ENCODE results near the gene MTURN.

The MTURN gene

GRCh38 chr7:30183749-30184369 is 49.1 kb downstream of the MTURN start:
- no peak for DNase-seq
- H4K20me1 ChIP-seq (ENCODE audit: insufficient read depth, low read length): no peaks in the 10 kb centered on the region
- H3K36me3 ChIP-seq (replicated peaks; ENCODE audit: insufficient read depth, low read length): no peaks in the 10 kb centered on the region
- no peak overlapping the region for H3K27ac ChIP-seq (ENCODE audit: low read length)
- H3K4me2 ChIP-seq (ENCODE audit: low read depth, low read length): no peak overlapping the region
- H3K9me3 ChIP-seq (replicated peaks; ENCODE audit: insufficient read depth, low read length): no peaks in the 10 kb centered on the region
- H3K9ac ChIP-seq (ENCODE audit: low read length): no peak overlapping the region
- H3F3A ChIP-seq (ENCODE audit: insufficient read depth, low read length): no peaks in the 10 kb centered on the region
- H3K27me3 ChIP-seq (replicated peaks; ENCODE audit: insufficient read depth, low read length): no peaks in the 10 kb centered on the region
- H3K4me3 ChIP-seq (ENCODE audit: low read length): no peak overlapping the region
- no peaks in the 10 kb centered on the region for H3K9me2 ChIP-seq (replicated peaks; ENCODE audit: insufficient read depth, low read length)
- no peaks in the 10 kb centered on the region for H3K79me2 ChIP-seq (ENCODE audit: low read length)
- H3K4me1 ChIP-seq (ENCODE audit: low read length): peaks cover 6% of the 10 kb centered on the region
- H2AFZ ChIP-seq (ENCODE audit: low read length): no peak overlapping the region
- TF ChIP-seq EZH2phosphoT487 (IDR thresholded peaks at IDR 0.05; ENCODE audit: low read length): no peak

GRCh38 chr7:30184791-30185487 is 50.2 kb downstream of the MTURN start:
- TF ChIP-seq EZH2phosphoT487 (IDR thresholded peaks at IDR 0.05; ENCODE audit: low read length) (no peak), CTCF (IDR thresholded peaks at IDR 0.05; ENCODE audit: low read length) (no peak)
- H2AFZ ChIP-seq (ENCODE audit: low read length): no peak overlapping the region
- no peaks in the 10 kb centered on the region for H3K9me3 ChIP-seq (replicated peaks; ENCODE audit: insufficient read depth, low read length)
- H4K20me1 ChIP-seq (ENCODE audit: insufficient read depth, low read length): no peaks in the 10 kb centered on the region
- H3K9me2 ChIP-seq (replicated peaks; ENCODE audit: insufficient read depth, low read length): no peaks in the 10 kb centered on the region
- H3K79me2 ChIP-seq (ENCODE audit: low read length): no peaks in the 10 kb centered on the region
- no peak for DNase-seq
- H3F3A ChIP-seq (ENCODE audit: insufficient read depth, low read length): no peaks in the 10 kb centered on the region
- no peak overlapping the region for H3K9ac ChIP-seq (ENCODE audit: low read length)
- H3K4me1 ChIP-seq (ENCODE audit: low read length): no peaks in the 10 kb centered on the region; the same call in 1 of the 2 replicates
- H3K4me2 ChIP-seq (ENCODE audit: low read depth, low read length): no peak overlapping the region
- H3K36me3 ChIP-seq (replicated peaks; ENCODE audit: insufficient read depth, low read length): no peaks in the 10 kb centered on the region
- H3K27me3 ChIP-seq (replicated peaks; ENCODE audit: insufficient read depth, low read length): no peaks in the 10 kb centered on the region
- H3K27ac ChIP-seq (ENCODE audit: low read length): no peak overlapping the region
- H3K4me3 ChIP-seq (ENCODE audit: low read length): no peak overlapping the region

- no peak overlapping the region for H3K9ac ChIP-seq (ENCODE audit: low read length)
- no peaks in the 10 kb centered on the region for H3K9me3 ChIP-seq (replicated peaks; ENCODE audit: insufficient read depth, low read length)
- H3K27ac ChIP-seq (ENCODE audit: low read length): no peak overlapping the region
- TF ChIP-seq EZH2 (optimal IDR thresholded peaks at IDR 0.05; ENCODE audit: low read depth, low read length) (no peak), CTCF (IDR thresholded peaks at IDR 0.05; ENCODE audit: low read length) (no peak), EZH2phosphoT487 (IDR thresholded peaks at IDR 0.05; ENCODE audit: low read length) (no peak)
- no peaks in the 10 kb centered on the region for H3K79me2 ChIP-seq (ENCODE audit: low read length)
- H3F3A ChIP-seq (ENCODE audit: insufficient read depth, low read length): no peaks in the 10 kb centered on the region
- no peaks in the 10 kb centered on the region for H4K20me1 ChIP-seq (ENCODE audit: insufficient read depth, low read length)
- H3K36me3 ChIP-seq (replicated peaks; ENCODE audit: insufficient read depth, low read length): no peaks in the 10 kb centered on the region
- no peak overlapping the region for H3K4me2 ChIP-seq (ENCODE audit: low read depth, low read length)
- DNase-seq: no peak
- H2AFZ ChIP-seq (ENCODE audit: low read length): no peak overlapping the region
- no peaks in the 10 kb centered on the region for H3K9me2 ChIP-seq (replicated peaks; ENCODE audit: insufficient read depth, low read length)
- no peak overlapping the region for H3K4me3 ChIP-seq (ENCODE audit: low read length)
- no peaks in the 10 kb centered on the region; the same call in 1 of the 2 replicates for H3K4me1 ChIP-seq (ENCODE audit: low read length)
- H3K27me3 ChIP-seq (replicated peaks; ENCODE audit: insufficient read depth, low read length): no peaks in the 10 kb centered on the region
Observed at GRCh38 chr7:30185496-30185895, 50.7 kb downstream of the MTURN start.

GRCh38 chr7:30186725-30187124 is 51.9 kb downstream of the MTURN start:
- Histone ChIP-seq H3K9ac (ENCODE audit: low read length) (no peak overlapping the region), H3K27ac (ENCODE audit: low read length) (no peak overlapping the region), H3K9me2 (replicated peaks; ENCODE audit: insufficient read depth, low read length) (no peaks in the 10 kb centered on the region), H4K20me1 (ENCODE audit: insufficient read depth, low read length) (no peaks in the 10 kb centered on the region), H3K4me1 (ENCODE audit: low read length) (no peaks in the 10 kb centered on the region; the same call in 1 of the 2 replicates), H3K4me3 (ENCODE audit: low read length) (no peak overlapping the region), H3K36me3 (replicated peaks; ENCODE audit: insufficient read depth, low read length) (no peaks in the 10 kb centered on the region), H3K79me2 (ENCODE audit: low read length) (no peaks in the 10 kb centered on the region), H2AFZ (ENCODE audit: low read length) (no peak overlapping the region), H3K27me3 (replicated peaks; ENCODE audit: insufficient read depth, low read length) (no peaks in the 10 kb centered on the region), H3K9me3 (replicated peaks; ENCODE audit: insufficient read depth, low read length) (no peaks in the 10 kb centered on the region), H3K4me2 (ENCODE audit: low read depth, low read length) (no peak overlapping the region), H3F3A (ENCODE audit: insufficient read depth, low read length) (no peaks in the 10 kb centered on the region)
- no peak for DNase-seq
- TF ChIP-seq CTCF (IDR thresholded peaks at IDR 0.05; ENCODE audit: low read length) (no peak), EZH2phosphoT487 (IDR thresholded peaks at IDR 0.05; ENCODE audit: low read length) (no peak), EZH2 (optimal IDR thresholded peaks at IDR 0.05; ENCODE audit: low read depth, low read length) (no peak)

Data from MM.1S (cell line).